GM18505 (cell line): ENCODE measurements around the gene SPOUT1.

Source experiments
- ATAC-seq: cut with Tn5 transposase; IDR thresholded peaks from one replicate; pipeline ENCODE4 v1.9.1; 2021; ENCODE audit not compliant: unreplicated experiment
- POLR2A ChIP-seq: IDR thresholded peaks from 4 replicates; pipeline ENCODE4 v1.6.1; 2011; ENCODE audit warnings: borderline replicate concordance; ENCODE audit not compliant: insufficient read depth, insufficient read length; ENCODE audit errors: extremely low read depth

The SPOUT1 gene

GRCh38 chr9:128824911-128825310 lies 4.7 kb downstream of the SPOUT1 start:
- no peak for ATAC-seq
- TF ChIP-seq POLR2A: no peak

- TF ChIP-seq POLR2A: no peak
- ATAC-seq: no peak
Measured at GRCh38 chr9:128823903-128824406, 5.6 kb downstream of the SPOUT1 start.

GRCh38 chr9:128823362-128823902 lies 6.2 kb downstream of the SPOUT1 start:
- no peak for TF ChIP-seq POLR2A
- no peak for ATAC-seq

- ATAC-seq: no peak
- no peak for TF ChIP-seq POLR2A
Measured at GRCh38 chr9:128822407-128823042, 7.1 kb downstream of the SPOUT1 start.

GRCh38 chr9:128821584-128822406 lies 7.8 kb downstream of the SPOUT1 start:
- no peak for TF ChIP-seq POLR2A
- no peak for ATAC-seq

GRCh38 chr9:128820665-128821583 lies 8.7 kb downstream of the SPOUT1 start:
- no peak for TF ChIP-seq POLR2A

GRCh38 chr9:128819716-128820664 lies 9.6 kb downstream of the SPOUT1 start:
- ATAC-seq: no peak
- no peak for TF ChIP-seq POLR2A

More at GRCh38 chr9:128820665-128821583, 8.7 kb downstream of the SPOUT1 start:
- no peak for ATAC-seq

GRCh38 chr9:128818839-128819715 lies 10.5 kb downstream of the SPOUT1 start:
- no peak for TF ChIP-seq POLR2A
- ATAC-seq: no peak

GRCh38 chr9:128818099-128818838 lies 11.3 kb downstream of the SPOUT1 start, which contains the start of gene ENDOG:
Gene ENDOG (plus strand): TSS chr9:128818500. CDS start chr9:128818685, 185 bp downstream.
- peak; percentile 90 for TF ChIP-seq POLR2A
- ATAC-seq: peak; percentile 88

GRCh38 chr9:128810873-128811272 lies 18.7 kb downstream of the SPOUT1 start:
- TF ChIP-seq POLR2A: no peak
- ATAC-seq: no peak
